ENCODE data around the gene DENND2C. TPM values are rescaled to one million over a fixed set of nuclear protein-coding genes. Genes with fewer than 3 reads are reported as not detected.

The DENND2C gene
- total RNA-seq, 2 experiments from 2014 or later: 0.67 to 0.96 TPM

- no peaks in the 10 kb centered on the region for H3K36me3 Mint-ChIP-seq
- POLR2A ChIA-PET: no interaction called here
- no peak overlapping the region for H3K4me3 Mint-ChIP-seq
Measured at GRCh38 chr1:114610546-114611245, 59.2 kb downstream of the DENND2C start.

GRCh38 chr1:114609826-114610225 lies 60.0 kb downstream of the DENND2C start:
- POLR2A ChIA-PET: no interaction called here
- Mint-ChIP-seq H3K4me3 (no peak overlapping the region), H3K27me3 (peaks cover 7% of the 10 kb centered on the region), H3K9me3 (no peaks in the 10 kb centered on the region), H3K36me3 (no peaks in the 10 kb centered on the region), H3K4me1 (no peaks in the 10 kb centered on the region), H3K27ac (no peak overlapping the region)
- no peak for DNase-seq
- ATAC-seq (ENCODE audit: low read depth): no peak

More at GRCh38 chr1:114610546-114611245, 59.2 kb downstream of the DENND2C start:
- no peaks in the 10 kb centered on the region for H3K9me3 Mint-ChIP-seq
- ATAC-seq (ENCODE audit: low read depth): no peak
- DNase-seq: no peak
- no peak overlapping the region for H3K27ac Mint-ChIP-seq
- peaks cover 3% of the 10 kb centered on the region for H3K27me3 Mint-ChIP-seq
- no peaks in the 10 kb centered on the region for H3K4me1 Mint-ChIP-seq

- no peak for DNase-seq
- no peak for ATAC-seq (ENCODE audit: low read depth)
Measured at GRCh38 chr1:114609026-114609425, 60.8 kb downstream of the DENND2C start.

GRCh38 chr1:114607223-114607622 lies 62.6 kb downstream of the DENND2C start:
- no peak for DNase-seq
- no peak overlapping the region for H3K4me3 Mint-ChIP-seq
- peaks cover 13% of the 10 kb centered on the region for H3K27me3 Mint-ChIP-seq
- H3K4me1 Mint-ChIP-seq: no peaks in the 10 kb centered on the region
- no peak overlapping the region for H3K27ac Mint-ChIP-seq
- POLR2A ChIA-PET: interaction anchor here (0.6 kb wide), 1 partner anchor 44 kb away, joined by 4 read pairs; no protein-coding TSS in a partner anchor
- no peaks in the 10 kb centered on the region for H3K9me3 Mint-ChIP-seq
- ATAC-seq (ENCODE audit: low read depth): no peak
- no peaks in the 10 kb centered on the region for H3K36me3 Mint-ChIP-seq

More at GRCh38 chr1:114609026-114609425, 60.8 kb downstream of the DENND2C start:
- Mint-ChIP-seq H3K27me3 (peaks cover 13% of the 10 kb centered on the region), H3K36me3 (no peaks in the 10 kb centered on the region), H3K4me1 (no peaks in the 10 kb centered on the region), H3K27ac (no peak overlapping the region), H3K9me3 (no peaks in the 10 kb centered on the region), H3K4me3 (no peak overlapping the region)
- POLR2A ChIA-PET: no interaction called here

GRCh38 chr1:114597949-114598348 lies 71.9 kb downstream of the DENND2C start:
- POLR2A ChIA-PET: no interaction called here
- H3K4me1 Mint-ChIP-seq: peaks cover 2% of the 10 kb centered on the region
- H3K9me3 Mint-ChIP-seq: no peaks in the 10 kb centered on the region
- no peak overlapping the region for H3K4me3 Mint-ChIP-seq
- H3K36me3 Mint-ChIP-seq: no peaks in the 10 kb centered on the region
- peaks cover 1% of the 10 kb centered on the region for H3K27me3 Mint-ChIP-seq
- DNase-seq: no peak
- H3K27ac Mint-ChIP-seq: no peak overlapping the region
- no peak for ATAC-seq (ENCODE audit: low read depth)

GRCh38 chr1:114595602-114596001 lies 74.2 kb downstream of the DENND2C start:
- H3K27me3 Mint-ChIP-seq: peaks cover 4% of the 10 kb centered on the region
- H3K36me3 Mint-ChIP-seq: no peaks in the 10 kb centered on the region
- peaks cover 2% of the 10 kb centered on the region for H3K4me1 Mint-ChIP-seq

GRCh38 chr1:114594046-114594445 lies 75.8 kb downstream of the DENND2C start:
- no peak overlapping the region for H3K27ac Mint-ChIP-seq
- POLR2A ChIA-PET: no interaction called here
- H3K4me3 Mint-ChIP-seq: no peak overlapping the region
- peaks cover 4% of the 10 kb centered on the region for H3K27me3 Mint-ChIP-seq
- H3K9me3 Mint-ChIP-seq: no peaks in the 10 kb centered on the region
- peaks cover 2% of the 10 kb centered on the region for H3K4me1 Mint-ChIP-seq
- DNase-seq (no peak), ATAC-seq (ENCODE audit: low read depth) (no peak)
- H3K36me3 Mint-ChIP-seq: no peaks in the 10 kb centered on the region

More at GRCh38 chr1:114595602-114596001, 74.2 kb downstream of the DENND2C start:
- H3K4me3 Mint-ChIP-seq: no peak overlapping the region
- H3K9me3 Mint-ChIP-seq: no peaks in the 10 kb centered on the region
- no peak overlapping the region for H3K27ac Mint-ChIP-seq
- DNase-seq (no peak), ATAC-seq (ENCODE audit: low read depth) (no peak)
- POLR2A ChIA-PET: no interaction called here

- Mint-ChIP-seq H3K27me3 (peaks cover 6% of the 10 kb centered on the region), H3K36me3 (no peaks in the 10 kb centered on the region), H3K9me3 (no peaks in the 10 kb centered on the region), H3K4me3 (no peak overlapping the region), H3K4me1 (no peaks in the 10 kb centered on the region), H3K27ac (no peak overlapping the region)
- ATAC-seq (ENCODE audit: low read depth): no peak
- POLR2A ChIA-PET: no interaction called here
- DNase-seq: no peak
Measured at GRCh38 chr1:114589122-114589521, 80.7 kb downstream of the DENND2C start.

GRCh38 chr1:114588196-114588689 lies 81.6 kb downstream of the DENND2C start:
- Mint-ChIP-seq H3K4me1 (no peaks in the 10 kb centered on the region), H3K4me3 (no peak overlapping the region), H3K27ac (no peak overlapping the region), H3K36me3 (no peaks in the 10 kb centered on the region), H3K9me3 (peaks cover 1% of the 10 kb centered on the region), H3K27me3 (peaks cover 6% of the 10 kb centered on the region)
- DNase-seq (no peak), ATAC-seq (ENCODE audit: low read depth) (no peak)
- POLR2A ChIA-PET: no interaction called here

- H3K9me3 Mint-ChIP-seq: peaks cover 1% of the 10 kb centered on the region
- no peak for ATAC-seq (ENCODE audit: low read depth)
Measured at GRCh38 chr1:114587203-114587991, 82.5 kb downstream of the DENND2C start.

GRCh38 chr1:114586513-114587047 lies 83.3 kb downstream of the DENND2C start:
- H3K9me3 Mint-ChIP-seq: peaks cover 1% of the 10 kb centered on the region
- ATAC-seq (ENCODE audit: low read depth) (no peak), DNase-seq (no peak)
- POLR2A ChIA-PET: interaction anchor here (0.7 kb wide), 1 partner anchor 121 kb away, joined by 3 read pairs; no protein-coding TSS in a partner anchor
- H3K27ac Mint-ChIP-seq: no peak overlapping the region
- H3K4me3 Mint-ChIP-seq: no peak overlapping the region
- peaks cover 9% of the 10 kb centered on the region for H3K4me1 Mint-ChIP-seq
- H3K36me3 Mint-ChIP-seq: no peaks in the 10 kb centered on the region
- peaks cover 3% of the 10 kb centered on the region for H3K27me3 Mint-ChIP-seq

More at GRCh38 chr1:114587203-114587991, 82.5 kb downstream of the DENND2C start:
- Mint-ChIP-seq H3K36me3 (no peaks in the 10 kb centered on the region), H3K27ac (no peak overlapping the region), H3K4me1 (peaks cover 1% of the 10 kb centered on the region), H3K27me3 (peaks cover 3% of the 10 kb centered on the region), H3K4me3 (no peak overlapping the region)
- DNase-seq: no peak
- POLR2A ChIA-PET: interaction anchor here (0.7 kb wide), 1 partner anchor 120 kb away, joined by 3 read pairs; no protein-coding TSS in a partner anchor

- Mint-ChIP-seq H3K27me3 (peaks cover 3% of the 10 kb centered on the region), H3K9me3 (peaks cover 1% of the 10 kb centered on the region), H3K27ac (no peak overlapping the region), H3K4me1 (peaks cover 12% of the 10 kb centered on the region), H3K36me3 (no peaks in the 10 kb centered on the region), H3K4me3 (no peak overlapping the region)
- no peak for DNase-seq
- no peak for ATAC-seq (ENCODE audit: low read depth)
- POLR2A ChIA-PET: interaction anchor here (0.6 kb wide), 1 partner anchor 1966 kb away, joined by 3 read pairs; the partner anchor contains the start of gene CAPZA1
Measured at GRCh38 chr1:114585231-114585630, 84.6 kb downstream of the DENND2C start.
